Effector memory CD8-positive, alpha-beta T cell (primary cell): ENCODE results near the gene NIPAL4.

Experiments used
- ATAC-seq: fragments of 150-1000 bp; cut with Tn5 transposase; replicated peaks from 2 replicates; pipeline ENCODE4 v1.10.0; 2021; ENCODE audit warnings: mild to moderate bottlenecking, moderate library complexity
- DNase-seq, 3 experiments: peaks; one replicate each; pipeline ENCODE4 v3.0.0; 2021
- H3K27ac Mint-ChIP-seq, 2 donors: one replicate each; pipeline ENCODE4 v1.8.0; 2022; ENCODE audit warnings: mild to moderate bottlenecking in 2 of 2, mixed read lengths in 2 of 2, moderate library complexity in 2 of 2
- H3K27me3 Mint-ChIP-seq, 2 donors: one replicate each; pipeline ENCODE4 v1.8.0; 2022; ENCODE audit warnings: mixed read lengths in 2 of 2
- H3K36me3 Mint-ChIP-seq: one replicate; pipeline ENCODE4 v1.8.0; 2022; ENCODE audit warnings: mild to moderate bottlenecking, moderate library complexity, mixed read lengths; ENCODE audit not compliant: insufficient read depth
- H3K4me1 Mint-ChIP-seq, 2 donors: one replicate each; pipeline ENCODE4 v1.8.0; 2022; ENCODE audit warnings: low read depth in 2 of 2, mixed read lengths in 2 of 2
- H3K4me3 Mint-ChIP-seq, 2 donors: one replicate each; pipeline ENCODE4 v1.8.0; 2022; ENCODE audit warnings: mild to moderate bottlenecking in 2 of 2, mixed read lengths in 2 of 2, moderate library complexity in 2 of 2
- H3K9me3 Mint-ChIP-seq, 2 donors: one replicate each; pipeline ENCODE4 v1.8.0; 2022; ENCODE audit warnings: mixed read lengths in 2 of 2

Gene NIPAL4

DNA sequence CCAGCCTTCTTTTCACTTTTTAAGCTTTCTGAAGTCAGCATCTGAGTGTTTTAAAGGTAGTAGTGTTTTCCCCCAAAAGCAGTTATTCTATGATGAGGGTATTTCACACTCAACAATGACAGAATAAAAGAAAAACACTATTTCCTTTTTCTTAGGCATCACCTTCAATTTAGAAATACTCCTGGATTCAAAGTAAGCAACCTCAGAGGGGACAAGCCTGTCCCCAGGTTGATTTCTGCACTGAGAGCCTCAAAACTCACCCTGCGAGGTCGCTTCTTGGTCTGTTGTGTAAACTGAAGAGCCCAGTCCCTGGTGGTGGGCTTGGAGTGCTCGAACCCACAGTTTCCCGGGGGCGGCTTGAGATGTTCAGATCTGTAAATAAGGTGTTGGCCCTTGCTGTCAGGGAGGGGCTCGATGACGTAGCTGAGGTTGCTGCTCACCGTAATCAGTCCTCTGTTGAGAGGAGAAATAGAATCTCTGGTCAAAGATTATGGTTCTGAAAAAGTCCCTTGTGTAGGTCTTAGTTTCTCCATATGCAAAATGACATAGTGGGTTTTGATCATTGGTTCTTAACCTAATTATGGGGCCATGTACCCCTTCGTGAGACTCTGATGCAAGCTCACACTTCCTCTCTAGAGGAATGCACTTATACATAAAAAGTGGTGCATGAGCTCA is 59.7 kb downstream of the NIPAL4 start:
- H3K9me3 Mint-ChIP-seq: no peaks in the 10 kb centered on the region
- no peak overlapping the region for H3K27ac Mint-ChIP-seq
- DNase-seq (no peak), ATAC-seq (peak; percentile 63)
- H3K4me1 Mint-ChIP-seq: peaks cover 3 to 9% of the 10 kb centered on the region in 2 donors
- peaks cover 11% of the 10 kb centered on the region for H3K36me3 Mint-ChIP-seq
- H3K4me3 Mint-ChIP-seq: no peak overlapping the region
- H3K27me3 Mint-ChIP-seq: no peaks in the 10 kb centered on the region

DNA sequence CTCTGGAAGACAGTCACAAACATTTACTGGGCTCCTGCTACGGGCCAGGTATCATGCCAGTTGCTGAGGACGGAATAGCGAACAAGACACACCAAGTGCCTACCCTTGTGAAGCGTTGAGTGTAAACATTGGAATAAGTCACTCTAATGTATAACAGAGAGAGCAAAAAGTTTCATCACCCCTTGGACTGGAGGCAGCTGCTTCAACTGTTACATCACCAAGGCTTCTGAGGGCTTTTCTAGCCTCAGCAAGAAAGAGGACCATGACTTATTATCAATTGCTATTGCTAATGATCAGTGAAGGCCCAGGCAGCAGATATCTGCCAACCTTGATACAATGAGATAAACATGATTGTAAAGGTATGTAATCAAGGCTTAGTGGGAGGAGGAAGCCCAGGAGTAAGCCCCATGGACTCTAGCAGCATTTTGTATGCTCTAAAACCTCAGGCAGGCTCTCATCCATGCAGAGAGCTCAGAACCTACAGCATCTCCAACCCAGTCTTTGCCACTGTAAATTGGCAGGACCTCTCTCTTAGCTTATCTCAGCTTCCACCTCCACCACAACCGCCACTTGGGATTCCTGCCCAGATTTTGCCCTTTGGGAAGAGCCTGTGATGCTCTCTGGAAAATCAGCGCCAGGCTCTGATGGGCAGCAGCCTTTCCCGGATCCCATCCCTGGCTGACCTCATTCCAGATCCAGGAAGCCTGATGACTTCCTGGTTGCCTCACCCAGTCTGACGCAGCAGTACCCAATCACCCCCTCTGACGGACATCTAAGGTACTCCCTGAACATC is 61.1 kb downstream of the NIPAL4 start:
- Mint-ChIP-seq H3K9me3 (no peaks in the 10 kb centered on the region), H3K4me3 (no peak overlapping the region), H3K27me3 (no peaks in the 10 kb centered on the region), H3K27ac (peak overlapping the region; percentile 72 to 86), H3K36me3 (peaks cover 11% of the 10 kb centered on the region), H3K4me1 (peaks cover 3 to 5% of the 10 kb centered on the region in 2 donors)
- ATAC-seq (no peak), DNase-seq (no peak)

- DNase-seq: no peak
- peak overlapping the region; percentile 72 to 86 for H3K27ac Mint-ChIP-seq
- H3K4me3 Mint-ChIP-seq: no peak overlapping the region
- no peaks in the 10 kb centered on the region for H3K27me3 Mint-ChIP-seq
- H3K9me3 Mint-ChIP-seq: no peaks in the 10 kb centered on the region
- H3K36me3 Mint-ChIP-seq: peaks cover 11% of the 10 kb centered on the region
- peaks cover 3 to 5% of the 10 kb centered on the region in 2 donors for H3K4me1 Mint-ChIP-seq
- ATAC-seq: no peak
Measured at GRCh38 chr5:157521704-157522029, 61.7 kb downstream of the NIPAL4 start.

GRCh38 chr5:157523976-157524375 is 64.0 kb downstream of the NIPAL4 start:
- H3K36me3 Mint-ChIP-seq: peaks cover 3% of the 10 kb centered on the region
- no peaks in the 10 kb centered on the region for H3K27me3 Mint-ChIP-seq
- DNase-seq (no peak), ATAC-seq (no peak)
- H3K4me1 Mint-ChIP-seq: peaks cover 0 to 5% of the 10 kb centered on the region in 2 donors
- no peak overlapping the region for H3K4me3 Mint-ChIP-seq
- H3K27ac Mint-ChIP-seq: peak overlapping the region in 1 of 2 donors; percentile 9
- no peaks in the 10 kb centered on the region for H3K9me3 Mint-ChIP-seq
